ENCODE measurements around the gene IGF2. TPM values are rescaled to one million over a fixed set of nuclear protein-coding genes. Genes with fewer than 3 reads are reported as not detected.

The IGF2 gene
- total RNA-seq, 4 donors from 2014 or later: 3.2 to 9.7 (median 5.6) TPM

- WGBS: 94% methylated on average over 10 of the region's 11 CpGs
These were observed 25.4 kb downstream of the IGF2 start for GRCh38 chr11:2113776-2114175.

GRCh38 chr11:2110521-2110920, 28.7 kb downstream of the IGF2 start:
- WGBS: 85% methylated on average over 12 of the region's 12 CpGs

More at GRCh38 chr11:2113776-2114175, 25.4 kb downstream of the IGF2 start:
- H3K27ac ChIP-seq: no peak overlapping the region
- no peak for TF ChIP-seq POLR2AphosphoS5 (IDR thresholded peaks at IDR 0.05)
- no peak for TF ChIP-seq CTCF (IDR thresholded peaks at IDR 0.05)
- TF ChIP-seq EP300 (IDR thresholded peaks at IDR 0.05): no peak
- TF ChIP-seq POLR2A (IDR thresholded peaks at IDR 0.05): no peak
- no peaks in the 10 kb centered on the region for H3K4me1 ChIP-seq
- H3K36me3 ChIP-seq: no peaks in the 10 kb centered on the region
- no peak overlapping the region for H3K4me3 ChIP-seq
- H3K27me3 ChIP-seq: peaks cover 14% of the 10 kb centered on the region
- H3K9me3 ChIP-seq: peaks cover 5% of the 10 kb centered on the region
- DNase-seq (ENCODE audit: low spot score in 2 of 2): no peak

GRCh38 chr11:2109541-2110019, 29.6 kb downstream of the IGF2 start:
- H3K27ac ChIP-seq: no peak overlapping the region
- H3K9me3 ChIP-seq: no peaks in the 10 kb centered on the region
- no peak overlapping the region for H3K4me3 ChIP-seq
- no peak for DNase-seq (ENCODE audit: low spot score in 2 of 2)
- no peaks in the 10 kb centered on the region for H3K4me1 ChIP-seq
- 50% methylated on average over 10 of the region's 14 CpGs for WGBS
- TF ChIP-seq EP300 (IDR thresholded peaks at IDR 0.05) (no peak), POLR2AphosphoS5 (IDR thresholded peaks at IDR 0.05) (no peak), CTCF (IDR thresholded peaks at IDR 0.05) (no peak), POLR2A (IDR thresholded peaks at IDR 0.05) (no peak)
- H3K36me3 ChIP-seq: no peaks in the 10 kb centered on the region
- H3K27me3 ChIP-seq: peaks cover 21% of the 10 kb centered on the region

More at GRCh38 chr11:2110521-2110920, 28.7 kb downstream of the IGF2 start:
- TF ChIP-seq POLR2AphosphoS5 (IDR thresholded peaks at IDR 0.05): no peak
- TF ChIP-seq EP300 (IDR thresholded peaks at IDR 0.05): no peak
- TF ChIP-seq POLR2A (IDR thresholded peaks at IDR 0.05): no peak
- no peak for TF ChIP-seq CTCF (IDR thresholded peaks at IDR 0.05)
- H3K27me3 ChIP-seq: peaks cover 19% of the 10 kb centered on the region
- H3K4me1 ChIP-seq: no peaks in the 10 kb centered on the region
- no peaks in the 10 kb centered on the region for H3K36me3 ChIP-seq
- no peak overlapping the region for H3K27ac ChIP-seq
- H3K9me3 ChIP-seq: no peaks in the 10 kb centered on the region
- no peak overlapping the region for H3K4me3 ChIP-seq
- DNase-seq (ENCODE audit: low spot score in 2 of 2): no peak

GRCh38 chr11:2108675-2109491, 30.3 kb downstream of the IGF2 start:
- Histone ChIP-seq H3K27me3 (peaks cover 21% of the 10 kb centered on the region), H3K4me1 (no peaks in the 10 kb centered on the region), H3K36me3 (no peaks in the 10 kb centered on the region), H3K9me3 (no peaks in the 10 kb centered on the region), H3K4me3 (no peak overlapping the region), H3K27ac (no peak overlapping the region)
- TF ChIP-seq POLR2AphosphoS5 (IDR thresholded peaks at IDR 0.05) (no peak), CTCF (IDR thresholded peaks at IDR 0.05) (no peak), POLR2A (IDR thresholded peaks at IDR 0.05) (no peak), EP300 (IDR thresholded peaks at IDR 0.05) (no peak)
- DNase-seq (ENCODE audit: low spot score in 2 of 2): no peak
- 61% methylated on average over 9 of the region's 23 CpGs for WGBS

DNA sequence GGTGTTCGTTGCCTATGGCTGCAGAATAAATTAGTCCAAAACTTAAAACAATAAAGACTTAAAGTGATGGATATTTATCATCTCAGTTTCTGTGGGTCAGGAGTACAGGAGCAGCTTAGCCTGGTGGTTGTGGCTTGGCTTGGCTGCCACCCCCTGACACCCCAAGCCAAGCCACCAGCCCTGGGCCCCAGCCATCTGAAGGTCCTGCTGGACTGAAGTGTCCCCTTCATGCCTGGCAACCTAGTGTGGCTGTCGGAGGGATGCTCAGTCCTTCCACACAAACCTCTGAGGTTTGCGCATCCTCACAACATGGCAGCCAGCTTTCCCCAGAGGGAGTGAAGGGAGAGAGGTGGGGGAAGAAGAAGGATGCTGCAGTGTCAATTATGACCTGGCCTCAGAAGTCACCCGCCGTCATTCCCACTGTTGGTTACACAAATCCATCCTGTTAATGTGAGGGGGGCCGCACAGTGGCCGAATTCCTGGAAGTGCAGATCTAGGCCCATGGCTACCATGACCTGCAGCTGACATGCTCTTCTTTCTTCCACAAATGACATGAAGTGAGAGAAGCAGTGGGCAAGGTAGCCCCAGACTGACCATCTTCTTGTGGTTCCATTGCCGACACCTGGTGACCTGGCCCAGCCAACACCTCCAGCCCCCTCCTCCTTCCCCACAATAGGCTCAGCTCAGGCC, 31.1 kb downstream of the IGF2 start:
- no peak overlapping the region for H3K4me3 ChIP-seq
- peaks cover 21% of the 10 kb centered on the region for H3K27me3 ChIP-seq
- TF ChIP-seq POLR2A (IDR thresholded peaks at IDR 0.05): no peak
- TF ChIP-seq CTCF (IDR thresholded peaks at IDR 0.05): no peak
- no peak for TF ChIP-seq POLR2AphosphoS5 (IDR thresholded peaks at IDR 0.05)
- TF ChIP-seq EP300 (IDR thresholded peaks at IDR 0.05): no peak
- no peak overlapping the region for H3K27ac ChIP-seq
- no peaks in the 10 kb centered on the region for H3K36me3 ChIP-seq
- H3K4me1 ChIP-seq: no peaks in the 10 kb centered on the region
- 96% methylated on average over 8 of the region's 8 CpGs for WGBS
- H3K9me3 ChIP-seq: no peaks in the 10 kb centered on the region
- no peak for DNase-seq (ENCODE audit: low spot score in 2 of 2)
